GM12872 (cell line): ENCODE data around the gene INTS2.

Experiments used
- TF ChIP-seq, protein P1 (sequence below): IDR thresholded peaks from 3 replicates; pipeline ENCODE4 v1.5.1; 2011; ENCODE audit warnings: low read depth, mild to moderate bottlenecking, low read length, moderate library complexity; ENCODE audit not compliant: insufficient read depth

The INTS2 gene

DNA sequence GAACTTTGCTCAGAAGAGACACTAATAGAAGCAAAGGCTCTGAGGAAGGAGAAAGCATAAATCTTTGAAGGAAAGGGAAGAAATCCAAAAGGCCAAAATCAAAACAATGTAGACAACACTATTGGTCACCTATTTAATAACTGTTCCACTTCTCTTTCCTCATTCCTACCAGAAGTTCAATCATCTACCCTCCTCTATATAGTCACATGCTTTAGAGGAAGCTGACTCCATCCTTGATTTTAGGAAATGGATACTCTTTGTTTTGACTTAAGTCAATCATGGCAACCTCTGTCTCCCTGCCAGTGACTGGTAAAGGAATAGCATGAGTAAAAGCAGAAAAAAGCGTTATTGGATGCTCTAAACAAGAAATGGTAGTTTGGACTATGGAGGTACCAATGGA lies 71.7 kb downstream of the INTS2 start:
- TF ChIP-seq, protein P1, sequence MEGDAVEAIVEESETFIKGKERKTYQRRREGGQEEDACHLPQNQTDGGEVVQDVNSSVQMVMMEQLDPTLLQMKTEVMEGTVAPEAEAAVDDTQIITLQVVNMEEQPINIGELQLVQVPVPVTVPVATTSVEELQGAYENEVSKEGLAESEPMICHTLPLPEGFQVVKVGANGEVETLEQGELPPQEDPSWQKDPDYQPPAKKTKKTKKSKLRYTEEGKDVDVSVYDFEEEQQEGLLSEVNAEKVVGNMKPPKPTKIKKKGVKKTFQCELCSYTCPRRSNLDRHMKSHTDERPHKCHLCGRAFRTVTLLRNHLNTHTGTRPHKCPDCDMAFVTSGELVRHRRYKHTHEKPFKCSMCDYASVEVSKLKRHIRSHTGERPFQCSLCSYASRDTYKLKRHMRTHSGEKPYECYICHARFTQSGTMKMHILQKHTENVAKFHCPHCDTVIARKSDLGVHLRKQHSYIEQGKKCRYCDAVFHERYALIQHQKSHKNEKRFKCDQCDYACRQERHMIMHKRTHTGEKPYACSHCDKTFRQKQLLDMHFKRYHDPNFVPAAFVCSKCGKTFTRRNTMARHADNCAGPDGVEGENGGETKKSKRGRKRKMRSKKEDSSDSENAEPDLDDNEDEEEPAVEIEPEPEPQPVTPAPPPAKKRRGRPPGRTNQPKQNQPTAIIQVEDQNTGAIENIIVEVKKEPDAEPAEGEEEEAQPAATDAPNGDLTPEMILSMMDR: no peak

DNA sequence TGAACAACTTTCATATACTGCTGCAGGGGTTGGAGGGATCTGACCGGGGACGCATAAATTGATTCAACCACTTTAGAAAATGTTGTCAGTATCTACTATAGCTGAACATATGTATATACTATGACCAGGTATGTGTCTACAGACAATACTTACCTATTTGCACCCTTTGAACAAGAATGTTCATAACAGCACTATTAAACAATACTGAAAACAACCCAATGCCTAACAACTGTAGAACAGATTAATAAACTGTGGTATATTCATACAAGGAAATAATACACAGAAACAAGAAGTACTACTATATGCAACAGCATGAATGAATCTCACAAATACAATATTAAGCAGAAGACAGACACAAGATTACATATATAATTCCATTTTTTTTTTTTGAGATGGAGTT lies 74.9 kb downstream of the INTS2 start:
- TF ChIP-seq, protein P1: no peak

DNA sequence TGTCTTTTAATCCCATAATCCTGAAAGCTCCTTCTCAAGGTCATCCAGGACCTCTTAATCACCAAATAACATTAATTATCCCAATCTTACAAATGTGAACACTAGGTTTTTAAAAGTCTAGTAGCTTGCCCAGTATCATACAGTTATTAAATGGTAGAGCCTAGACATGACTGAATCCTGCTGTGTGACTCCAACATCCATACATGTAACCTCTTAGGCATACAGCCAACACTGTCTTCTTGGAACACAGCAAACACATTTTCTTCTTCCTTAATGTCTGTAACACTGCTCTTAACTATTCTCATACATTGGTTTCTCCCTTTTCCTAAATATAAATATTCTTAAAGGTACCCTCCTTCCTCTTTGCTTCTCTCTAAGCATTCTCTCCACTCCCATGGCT lies 78.1 kb downstream of the INTS2 start:
- TF ChIP-seq, protein P1: no peak

DNA sequence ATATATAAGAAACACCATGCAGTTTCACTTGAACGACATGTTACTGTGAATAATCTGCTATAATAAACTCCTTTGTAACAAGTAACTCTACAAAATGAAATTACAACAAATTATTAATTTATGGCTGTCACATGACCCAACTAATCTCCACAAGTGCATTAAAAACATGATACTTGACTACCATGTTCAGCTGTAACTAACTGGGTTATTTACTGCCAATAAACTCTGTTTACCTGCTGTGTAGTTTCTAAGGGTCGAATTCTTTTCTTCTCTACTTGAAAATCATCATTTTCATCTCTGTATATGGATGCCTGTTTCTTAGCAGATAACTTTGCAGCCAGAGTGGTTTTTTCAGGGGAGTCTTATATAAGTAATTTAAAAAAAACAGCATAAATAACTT lies 78.9 kb downstream of the INTS2 start:
- TF ChIP-seq, protein P1: no peak

DNA sequence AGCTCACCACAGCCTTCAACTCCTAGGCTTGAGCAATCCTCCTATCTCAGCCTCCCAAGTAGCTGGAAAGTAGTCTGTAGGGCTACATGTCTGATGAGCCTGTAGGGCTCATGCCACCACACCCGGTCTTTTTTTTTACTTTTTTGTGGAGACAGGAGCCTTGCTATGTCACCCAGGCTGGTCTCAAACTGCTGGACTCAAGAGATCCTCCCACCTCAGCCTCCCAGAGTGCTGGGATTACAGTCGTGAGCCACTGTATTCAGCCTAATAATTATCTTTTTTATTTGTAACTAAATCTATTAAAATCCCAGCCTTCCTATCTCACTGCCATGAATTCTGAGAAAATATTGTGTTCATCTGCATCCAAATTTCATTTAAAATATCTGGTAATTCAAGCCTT lies 79.5 kb downstream of the INTS2 start:
- TF ChIP-seq, protein P1: no peak

DNA sequence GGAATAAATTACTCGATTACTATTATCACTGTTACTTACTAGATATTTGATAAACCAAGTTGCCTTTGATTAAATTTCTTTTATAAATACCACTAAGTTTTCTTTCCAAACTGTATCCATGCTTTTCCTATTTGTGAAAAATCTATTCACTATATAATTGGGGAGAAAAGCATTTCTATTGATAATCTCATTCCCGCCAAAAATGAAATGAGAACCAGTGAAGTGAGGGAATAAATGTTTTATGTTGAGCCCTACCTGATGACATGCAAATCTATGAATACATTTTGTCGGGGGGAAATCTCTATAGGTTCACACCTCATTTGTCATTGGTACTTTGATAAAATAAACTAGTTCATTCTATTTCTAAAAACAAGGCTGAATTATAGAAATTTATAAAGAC lies 80.1 kb downstream of the INTS2 start:
- TF ChIP-seq, protein P1: no peak

DNA sequence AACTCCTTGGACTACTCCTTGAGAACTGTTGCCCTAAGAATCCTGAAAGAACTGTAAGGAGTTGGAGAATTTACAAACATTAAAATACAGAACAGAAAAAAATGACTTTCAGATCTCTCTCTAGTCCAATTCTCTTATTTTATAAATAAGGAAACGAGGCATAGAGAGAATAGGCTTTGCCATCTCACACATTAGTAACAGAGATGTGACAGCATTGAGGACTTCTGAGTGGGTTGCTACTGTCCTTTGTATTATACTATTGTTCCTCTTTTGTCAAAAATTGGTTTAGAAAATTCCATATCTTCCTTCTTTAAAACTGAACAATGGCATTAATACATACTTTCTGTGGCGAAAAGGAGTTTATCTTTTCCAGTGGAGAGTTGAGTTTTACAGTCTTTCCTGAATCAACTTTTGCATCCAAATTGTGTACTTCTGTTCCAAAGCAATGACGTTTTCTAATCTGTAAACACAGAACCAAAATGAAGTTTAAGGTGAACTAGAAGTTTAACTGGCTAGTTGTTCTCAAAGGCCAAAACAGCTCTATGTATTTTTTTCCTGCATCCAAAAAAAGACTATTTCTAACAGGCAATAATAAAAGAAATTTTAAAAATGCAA lies 80.9 kb downstream of the INTS2 start:
- TF ChIP-seq, protein P1: no peak
